Glutamatergic neuron (in vitro differentiated cells): ENCODE data around the gene NTPCR. TPM values are rescaled to one million over a fixed set of nuclear protein-coding genes. Genes with fewer than 3 reads are reported as not detected.

ENCODE experiments used
- DNase-seq: peaks from one replicate; pipeline ENCODE4 v3.0.0; 2022
- H3K27ac Mint-ChIP-seq: one replicate; pipeline ENCODE4 v1.8.0; 2020; ENCODE audit warnings: mild to moderate bottlenecking, mixed read lengths, inconsistent platforms; ENCODE audit not compliant: unreplicated experiment
- H3K27me3 Mint-ChIP-seq: one replicate; pipeline ENCODE4 v1.8.0; 2020; ENCODE audit warnings: mild to moderate bottlenecking, moderate library complexity, mixed read lengths, inconsistent platforms; ENCODE audit not compliant: unreplicated experiment
- H3K36me3 Mint-ChIP-seq: one replicate; pipeline ENCODE4 v1.8.0; 2020; ENCODE audit warnings: mild to moderate bottlenecking, mixed read lengths, inconsistent platforms; ENCODE audit not compliant: unreplicated experiment
- H3K4me1 Mint-ChIP-seq: one replicate; pipeline ENCODE4 v1.8.0; 2020; ENCODE audit warnings: mild to moderate bottlenecking, low read depth, mixed read lengths, inconsistent platforms; ENCODE audit not compliant: unreplicated experiment
- H3K4me3 Mint-ChIP-seq: one replicate; pipeline ENCODE4 v1.8.0; 2020; ENCODE audit warnings: mild to moderate bottlenecking, mixed read lengths, inconsistent platforms; ENCODE audit not compliant: unreplicated experiment
- H3K9me3 Mint-ChIP-seq: one replicate; pipeline ENCODE4 v1.8.0; 2020; ENCODE audit warnings: mild to moderate bottlenecking, moderate library complexity, mixed read lengths, inconsistent platforms; ENCODE audit not compliant: unreplicated experiment
- total RNA-seq: library from RNA; stranded (reverse); fragmentation: NEBNext Ultra II Directional; extraction: Animal tissue kit (Norgen Biotek cat#: 25700); gene quantifications from one replicate; pipeline ENCODE4 v1.2.1, GENCODE V29; 2021; ENCODE audit not compliant: unreplicated experiment
- TF ChIP-seq, protein P1 (sequence below): fragments of 200-600 bp; sonication (generic); IDR thresholded peaks from one replicate; pipeline ENCODE4 v1.5.0; 2021; ENCODE audit not compliant: partially characterized antibody, unreplicated experiment

NTPCR gene
- total RNA-seq, 1 donor from 2014 or later = 40.7 TPM

DNA sequence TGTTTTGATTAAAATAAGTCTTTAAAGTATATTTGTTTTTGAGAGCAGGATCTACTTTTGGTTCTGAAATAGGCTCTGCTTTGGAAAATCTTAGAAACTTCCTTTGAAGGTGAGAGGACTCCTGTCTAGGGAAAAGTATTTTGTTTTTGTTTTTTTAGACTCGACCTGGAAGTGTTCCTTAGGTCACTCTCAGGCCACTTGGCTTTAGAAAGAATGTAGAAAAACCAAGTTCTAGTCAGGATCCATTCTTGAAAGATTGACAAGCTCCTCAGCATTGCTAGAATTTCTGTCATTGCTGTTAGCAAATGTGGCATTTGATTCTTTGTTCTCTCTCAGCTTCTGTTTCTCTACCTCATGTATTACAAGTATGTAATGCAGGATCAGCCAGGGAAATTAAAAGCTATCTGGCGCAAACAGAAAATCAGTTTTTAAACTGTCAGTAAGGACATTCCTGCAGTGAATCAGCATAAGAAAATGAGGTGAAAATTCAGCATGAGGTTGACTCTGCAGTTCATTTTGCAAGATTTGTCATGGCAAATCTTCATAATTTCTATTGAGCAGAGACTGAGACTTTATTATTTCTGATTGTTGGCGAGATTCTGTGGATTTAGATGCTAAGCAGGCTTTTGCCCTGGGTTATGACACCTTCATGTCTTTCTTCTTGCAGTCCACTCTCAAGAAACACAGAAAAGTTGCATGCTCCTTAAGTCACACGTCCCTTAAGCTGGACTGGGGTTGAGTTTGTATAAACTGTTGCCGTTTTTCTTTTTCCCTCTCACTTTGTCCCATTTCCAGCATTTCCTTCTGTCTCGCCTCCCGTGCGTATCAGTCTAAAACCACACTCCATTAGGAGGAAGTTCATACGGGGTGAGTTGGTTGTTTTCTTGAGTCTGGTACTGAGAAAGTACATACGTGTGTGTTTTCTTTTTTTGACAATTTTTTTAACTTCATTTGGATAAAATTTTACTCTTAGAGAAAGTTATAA, 12.6 kb downstream of the NTPCR start:
- Mint-ChIP-seq H3K4me1 (peaks cover 19% of the 10 kb centered on the region), H3K4me3 (no peak overlapping the region), H3K27me3 (no peaks in the 10 kb centered on the region), H3K36me3 (peaks cover 10% of the 10 kb centered on the region), H3K27ac (no peak overlapping the region), H3K9me3 (peaks cover 2% of the 10 kb centered on the region)
- DNase-seq = no peak
- TF ChIP-seq, protein P1, sequence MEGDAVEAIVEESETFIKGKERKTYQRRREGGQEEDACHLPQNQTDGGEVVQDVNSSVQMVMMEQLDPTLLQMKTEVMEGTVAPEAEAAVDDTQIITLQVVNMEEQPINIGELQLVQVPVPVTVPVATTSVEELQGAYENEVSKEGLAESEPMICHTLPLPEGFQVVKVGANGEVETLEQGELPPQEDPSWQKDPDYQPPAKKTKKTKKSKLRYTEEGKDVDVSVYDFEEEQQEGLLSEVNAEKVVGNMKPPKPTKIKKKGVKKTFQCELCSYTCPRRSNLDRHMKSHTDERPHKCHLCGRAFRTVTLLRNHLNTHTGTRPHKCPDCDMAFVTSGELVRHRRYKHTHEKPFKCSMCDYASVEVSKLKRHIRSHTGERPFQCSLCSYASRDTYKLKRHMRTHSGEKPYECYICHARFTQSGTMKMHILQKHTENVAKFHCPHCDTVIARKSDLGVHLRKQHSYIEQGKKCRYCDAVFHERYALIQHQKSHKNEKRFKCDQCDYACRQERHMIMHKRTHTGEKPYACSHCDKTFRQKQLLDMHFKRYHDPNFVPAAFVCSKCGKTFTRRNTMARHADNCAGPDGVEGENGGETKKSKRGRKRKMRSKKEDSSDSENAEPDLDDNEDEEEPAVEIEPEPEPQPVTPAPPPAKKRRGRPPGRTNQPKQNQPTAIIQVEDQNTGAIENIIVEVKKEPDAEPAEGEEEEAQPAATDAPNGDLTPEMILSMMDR = no peak

DNA sequence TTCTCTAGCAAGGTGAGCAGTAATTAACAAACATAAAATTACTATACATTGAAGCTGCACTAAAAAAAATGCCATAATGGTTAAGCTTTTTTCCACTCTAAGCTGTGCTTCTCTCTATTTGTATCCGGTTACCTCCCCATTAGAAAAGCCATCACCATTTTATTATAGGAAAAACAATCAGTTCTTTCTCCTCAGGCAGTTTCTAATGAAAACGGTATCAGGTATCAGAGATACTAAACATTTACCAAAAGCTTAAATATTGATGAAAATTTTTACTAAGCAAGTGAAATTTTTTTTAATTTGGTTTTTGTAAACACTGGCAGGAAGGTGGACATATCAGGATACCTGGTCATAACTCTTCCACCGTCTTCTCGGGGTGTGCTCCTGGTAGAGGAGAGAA, 14.2 kb downstream of the NTPCR start:
- H3K27ac Mint-ChIP-seq = no peak overlapping the region
- H3K9me3 Mint-ChIP-seq = peaks cover 2% of the 10 kb centered on the region
- no peak overlapping the region for H3K4me3 Mint-ChIP-seq
- TF ChIP-seq, protein P1 = no peak
- H3K4me1 Mint-ChIP-seq = peaks cover 22% of the 10 kb centered on the region
- H3K36me3 Mint-ChIP-seq = no peaks in the 10 kb centered on the region
- no peaks in the 10 kb centered on the region for H3K27me3 Mint-ChIP-seq
- DNase-seq = no peak

DNA sequence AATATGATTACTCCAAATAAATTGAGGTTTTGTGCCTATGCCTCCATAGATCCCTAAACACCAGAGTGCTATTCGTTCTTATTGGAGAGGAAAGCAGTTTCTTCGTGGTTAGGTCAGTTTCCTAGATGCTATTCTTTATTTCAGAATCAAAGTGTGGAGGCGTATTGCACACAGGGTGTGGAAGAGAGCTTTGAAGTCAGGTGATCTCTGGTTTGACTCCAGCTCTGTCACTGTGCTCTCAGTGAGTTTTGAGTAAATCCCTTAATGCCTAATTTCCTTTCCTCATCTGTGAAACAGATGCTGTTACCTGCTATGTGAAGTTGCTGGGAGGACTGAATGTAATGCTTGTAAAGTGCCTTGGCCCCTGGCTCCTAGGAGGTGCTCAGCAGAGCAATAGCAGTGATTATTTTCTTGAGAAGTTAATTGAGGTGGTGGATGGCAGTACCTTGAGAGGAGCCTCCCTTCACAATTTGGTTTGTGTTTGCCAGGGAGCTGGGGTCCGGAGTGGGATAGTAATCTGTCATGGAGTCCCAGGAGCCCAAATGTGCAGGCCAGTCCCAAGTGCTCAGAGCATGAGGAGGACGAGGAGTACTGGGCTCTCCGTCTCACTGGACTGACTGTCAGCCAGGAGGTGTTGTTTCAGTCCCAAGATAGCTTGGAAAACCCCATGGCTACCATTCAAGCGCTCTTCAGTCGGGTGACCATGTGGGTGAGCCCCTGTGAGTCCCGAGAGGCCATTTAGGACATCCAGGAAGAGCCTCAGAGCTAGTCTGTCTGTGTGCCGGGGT, 14.9 kb downstream of the NTPCR start:
- no peak overlapping the region for H3K27ac Mint-ChIP-seq
- H3K36me3 Mint-ChIP-seq = no peaks in the 10 kb centered on the region
- no peaks in the 10 kb centered on the region for H3K27me3 Mint-ChIP-seq
- H3K4me1 Mint-ChIP-seq = peaks cover 25% of the 10 kb centered on the region
- TF ChIP-seq, protein P1 = no peak
- peaks cover 2% of the 10 kb centered on the region for H3K9me3 Mint-ChIP-seq
- H3K4me3 Mint-ChIP-seq = no peak overlapping the region
- no peak for DNase-seq

DNA sequence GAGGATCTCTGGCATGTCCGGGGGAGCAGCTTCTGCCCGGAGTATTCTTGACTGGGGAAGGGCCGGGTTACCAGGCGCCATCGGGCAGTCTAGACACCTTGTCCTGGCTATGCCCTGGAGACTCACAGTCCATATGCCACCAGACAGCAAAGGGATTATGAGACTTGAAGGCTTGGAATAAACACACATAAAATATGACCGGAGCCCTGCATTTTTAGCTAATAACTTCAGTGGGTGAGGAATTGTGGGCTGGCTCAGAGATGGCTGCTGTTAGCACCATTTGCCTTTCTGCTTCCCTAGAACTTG, 15.5 kb downstream of the NTPCR start:
- TF ChIP-seq, protein P1 = no peak
- Mint-ChIP-seq H3K4me1 (peaks cover 25% of the 10 kb centered on the region), H3K36me3 (no peaks in the 10 kb centered on the region)

DNA sequence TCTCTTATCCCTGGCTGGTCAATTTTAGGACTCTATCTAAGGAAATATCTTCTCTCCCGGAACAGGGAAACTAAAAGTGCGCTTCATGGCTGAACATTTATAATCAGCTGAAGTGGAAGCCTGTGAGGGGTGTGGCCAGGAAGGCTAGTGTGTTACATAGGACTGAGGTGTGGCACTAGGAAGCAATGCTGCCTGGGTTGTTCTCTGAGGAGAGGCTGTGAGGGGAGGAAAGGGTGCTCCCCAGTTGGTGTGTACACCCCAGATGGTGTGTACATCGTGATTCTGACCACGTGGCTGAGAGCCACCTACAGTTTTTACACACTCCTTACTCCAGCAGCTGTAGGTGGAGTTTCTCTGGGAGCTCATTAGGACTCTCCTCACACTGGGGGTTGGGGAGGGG, 16.3 kb downstream of the NTPCR start:
- Mint-ChIP-seq H3K27me3 (no peaks in the 10 kb centered on the region), H3K27ac (no peak overlapping the region), H3K4me3 (no peak overlapping the region), H3K4me1 (peaks cover 25% of the 10 kb centered on the region), H3K9me3 (peaks cover 2% of the 10 kb centered on the region), H3K36me3 (no peaks in the 10 kb centered on the region)
- no peak for DNase-seq
- TF ChIP-seq, protein P1 = no peak

More for the DNA sequence above, 15.5 kb downstream of the NTPCR start:
- no peak overlapping the region for H3K27ac Mint-ChIP-seq
- no peak overlapping the region for H3K4me3 Mint-ChIP-seq
- no peaks in the 10 kb centered on the region for H3K27me3 Mint-ChIP-seq
- no peak for DNase-seq
- H3K9me3 Mint-ChIP-seq = peaks cover 2% of the 10 kb centered on the region
